Activated T-cell treated with anti-CD3 and anti-CD28 coated beads, Interleukin-2, amount 50 U/mL, for 1 hour (primary cell): ENCODE data around the gene TLE3.
"Not testable (repeated sequence)": the region's sequence is repeated elsewhere in the genome, so short reads cannot be mapped to it uniquely, and the experiment has no call there.

ENCODE experiments used
- DNase-seq: peaks from one replicate; pipeline ENCODE4 v3.0.0-alpha.2; 2020

Gene TLE3

GRCh38 chr15:70125605-70126004 lies 27.9 kb upstream of the TLE3 start:
- no peak for DNase-seq

GRCh38 chr15:70121624-70122302 lies 24.0 kb upstream of the TLE3 start:
- DNase-seq, result no peak

GRCh38 chr15:70120958-70121623 lies 23.4 kb upstream of the TLE3 start:
- no peak for DNase-seq

- DNase-seq, result no peak
Measured at GRCh38 chr15:70119911-70120508, 22.3 kb upstream of the TLE3 start.

GRCh38 chr15:70118599-70118998 lies 20.9 kb upstream of the TLE3 start:
- DNase-seq, result no peak

- DNase-seq, result no peak
Measured at GRCh38 chr15:70116317-70116716, 18.6 kb upstream of the TLE3 start.

GRCh38 chr15:70114221-70114620 lies 16.5 kb upstream of the TLE3 start:
- no peak for DNase-seq

- DNase-seq, result no peak
Measured at GRCh38 chr15:70113304-70113700, 15.6 kb upstream of the TLE3 start.

- DNase-seq, result not testable (repeated sequence)
Measured at GRCh38 chr15:70112572-70113303, 15.0 kb upstream of the TLE3 start.

GRCh38 chr15:70112074-70112395 lies 14.3 kb upstream of the TLE3 start:
- DNase-seq, result no peak

GRCh38 chr15:70111203-70112073 lies 13.7 kb upstream of the TLE3 start:
- DNase-seq, result no peak

- no peak for DNase-seq
Measured at GRCh38 chr15:70109978-70110377, 12.3 kb upstream of the TLE3 start.

- no peak for DNase-seq
Measured at GRCh38 chr15:70109531-70109930, 11.8 kb upstream of the TLE3 start.

GRCh38 chr15:70103880-70104626 lies 6.3 kb upstream of the TLE3 start:
- DNase-seq, result no peak

- no peak for DNase-seq
Measured at GRCh38 chr15:70102827-70103226, 5.1 kb upstream of the TLE3 start.

- no peak for DNase-seq
Measured at GRCh38 chr15:70101459-70102113, 3.9 kb upstream of the TLE3 start.

GRCh38 chr15:70100474-70101341 lies 3.0 kb upstream of the TLE3 start:
- peak; percentile 72 for DNase-seq

- no peak for DNase-seq
Measured at GRCh38 chr15:70099967-70100473, 2.3 kb upstream of the TLE3 start.

GRCh38 chr15:70099167-70099966 lies 1.6 kb upstream of the TLE3 start:
- DNase-seq, result peak; percentile 100
